A673 (cell line): ENCODE results near the gene ATG13.
"Not testable (repeated sequence)": the region's sequence is repeated elsewhere in the genome, so short reads cannot be mapped to it uniquely, and the experiment has no call there.

ENCODE experiments used
- EZH2 ChIP-seq: fragments of 200-600 bp; sonication (generic); IDR thresholded peaks from 2 replicates; pipeline ENCODE4 v1.6.1; 2017; ENCODE audit warnings: borderline replicate concordance, low read depth, mild to moderate bottlenecking, mixed read lengths, antibody characterized with exemption, low read length; ENCODE audit not compliant: poor library complexity, severe bottlenecking
- TF ChIP-seq, protein P1 (sequence below): fragments of 300-800, 200-600 bp; sonication (generic); conservative IDR thresholded peaks from 2 replicates; pipeline ENCODE4 v1.5.1; 2017; ENCODE audit warnings: low read depth, mild to moderate bottlenecking, antibody characterized with exemption, low read length, moderate library complexity, mixed read lengths

DNA sequence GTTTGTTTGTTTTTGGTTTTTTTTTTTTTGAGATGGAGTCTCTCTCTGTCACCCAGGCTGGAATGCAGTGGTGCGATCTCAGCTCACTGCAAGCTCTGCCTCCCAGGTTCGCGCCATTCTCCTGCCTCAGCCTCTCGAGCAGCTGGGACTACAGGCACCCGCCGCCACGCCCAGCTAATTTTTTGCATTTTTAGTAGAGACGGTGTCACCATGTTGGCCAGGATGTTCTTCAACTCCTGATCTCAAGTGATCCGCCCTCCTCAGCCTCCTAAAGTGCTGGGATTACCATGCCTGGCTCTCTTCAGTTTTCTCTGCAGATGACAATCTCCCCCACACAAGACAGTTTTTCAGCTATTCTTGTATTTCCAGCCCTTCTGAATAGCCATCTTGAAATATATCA, 92.0 kb downstream of the ATG13 start:
- TF ChIP-seq, protein P1, sequence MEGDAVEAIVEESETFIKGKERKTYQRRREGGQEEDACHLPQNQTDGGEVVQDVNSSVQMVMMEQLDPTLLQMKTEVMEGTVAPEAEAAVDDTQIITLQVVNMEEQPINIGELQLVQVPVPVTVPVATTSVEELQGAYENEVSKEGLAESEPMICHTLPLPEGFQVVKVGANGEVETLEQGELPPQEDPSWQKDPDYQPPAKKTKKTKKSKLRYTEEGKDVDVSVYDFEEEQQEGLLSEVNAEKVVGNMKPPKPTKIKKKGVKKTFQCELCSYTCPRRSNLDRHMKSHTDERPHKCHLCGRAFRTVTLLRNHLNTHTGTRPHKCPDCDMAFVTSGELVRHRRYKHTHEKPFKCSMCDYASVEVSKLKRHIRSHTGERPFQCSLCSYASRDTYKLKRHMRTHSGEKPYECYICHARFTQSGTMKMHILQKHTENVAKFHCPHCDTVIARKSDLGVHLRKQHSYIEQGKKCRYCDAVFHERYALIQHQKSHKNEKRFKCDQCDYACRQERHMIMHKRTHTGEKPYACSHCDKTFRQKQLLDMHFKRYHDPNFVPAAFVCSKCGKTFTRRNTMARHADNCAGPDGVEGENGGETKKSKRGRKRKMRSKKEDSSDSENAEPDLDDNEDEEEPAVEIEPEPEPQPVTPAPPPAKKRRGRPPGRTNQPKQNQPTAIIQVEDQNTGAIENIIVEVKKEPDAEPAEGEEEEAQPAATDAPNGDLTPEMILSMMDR: not testable (repeated sequence)
- not testable (repeated sequence) for TF ChIP-seq EZH2
